ENCODE results near the gene MTCL1. TPM values are rescaled to one million over a fixed set of nuclear protein-coding genes. Genes with fewer than 3 reads are reported as not detected.

MTCL1 gene
- total and polyA plus RNA-seq, 2 donors, result 11.0 to 15.9 TPM

GRCh38 chr18:8785855-8786482 is 80.6 kb downstream of the MTCL1 start:
- Histone ChIP-seq H3K4me1 (ENCODE audit: control insufficient read depth in 2 of 2, insufficient read depth in 2 of 2, low read length in 2 of 2) (peaks cover 0 to 16% of the 10 kb centered on the region in 2 donors), H3K9me3 (ENCODE audit: control insufficient read depth in 2 of 2, insufficient read depth in 1 of 2, low read length in 1 of 2) (no peaks in the 10 kb centered on the region), H3K27me3 (ENCODE audit: control insufficient read depth in 2 of 2, insufficient read depth in 1 of 2, low read length in 1 of 2) (no peaks in the 10 kb centered on the region), H3K4me3 (ENCODE audit: low read length in 2 of 2) (no peak overlapping the region), H3K27ac (ENCODE audit: low read depth in 1 of 2, low read length in 1 of 2) (no peak overlapping the region), H3K36me3 (ENCODE audit: control insufficient read depth in 2 of 2, insufficient read depth in 2 of 2, low read length in 1 of 2) (no peaks in the 10 kb centered on the region)
- no peak for DNase-seq (ENCODE audit: low read depth in 6 of 9, low spot score in 9 of 9)
- WGBS, result 91% methylated on average over 30 of the region's 30 CpGs

GRCh38 chr18:8786483-8787370 is 81.4 kb downstream of the MTCL1 start:
- H3K36me3 ChIP-seq (ENCODE audit: control insufficient read depth in 2 of 2, insufficient read depth in 2 of 2, low read length in 1 of 2), result no peaks in the 10 kb centered on the region
- no peak for DNase-seq (ENCODE audit: low read depth in 6 of 9, low spot score in 9 of 9)
- H3K27ac ChIP-seq (ENCODE audit: low read depth in 1 of 2, low read length in 1 of 2), result peak overlapping the region in 1 of 2 donors; percentile 25
- no peak overlapping the region for H3K4me3 ChIP-seq (ENCODE audit: low read length in 2 of 2)
- H3K27me3 ChIP-seq (ENCODE audit: control insufficient read depth in 2 of 2, insufficient read depth in 1 of 2, low read length in 1 of 2), result no peaks in the 10 kb centered on the region
- H3K9me3 ChIP-seq (ENCODE audit: control insufficient read depth in 2 of 2, insufficient read depth in 1 of 2, low read length in 1 of 2), result no peaks in the 10 kb centered on the region
- H3K4me1 ChIP-seq (ENCODE audit: control insufficient read depth in 2 of 2, insufficient read depth in 2 of 2, low read length in 2 of 2), result peaks cover 0 to 16% of the 10 kb centered on the region in 2 donors
- WGBS, result 56% methylated on average over 17 of the region's 17 CpGs

GRCh38 chr18:8787371-8787670 is 82.0 kb downstream of the MTCL1 start:
- Histone ChIP-seq H3K4me3 (ENCODE audit: low read length in 2 of 2) (no peak overlapping the region), H3K36me3 (ENCODE audit: control insufficient read depth in 2 of 2, insufficient read depth in 2 of 2, low read length in 1 of 2) (no peaks in the 10 kb centered on the region), H3K27me3 (ENCODE audit: control insufficient read depth in 2 of 2, insufficient read depth in 1 of 2, low read length in 1 of 2) (no peaks in the 10 kb centered on the region), H3K27ac (ENCODE audit: low read depth in 1 of 2, low read length in 1 of 2) (no peak overlapping the region), H3K9me3 (ENCODE audit: control insufficient read depth in 2 of 2, insufficient read depth in 1 of 2, low read length in 1 of 2) (no peaks in the 10 kb centered on the region), H3K4me1 (ENCODE audit: control insufficient read depth in 2 of 2, insufficient read depth in 2 of 2, low read length in 2 of 2) (peaks cover 0 to 16% of the 10 kb centered on the region in 2 donors)
- 97% methylated on average over 6 of the region's 6 CpGs for WGBS
- no peak for DNase-seq (ENCODE audit: low read depth in 6 of 9, low spot score in 9 of 9)

GRCh38 chr18:8787794-8788193 is 82.4 kb downstream of the MTCL1 start:
- no peak overlapping the region for H3K4me3 ChIP-seq (ENCODE audit: low read length in 2 of 2)
- H3K27me3 ChIP-seq (ENCODE audit: control insufficient read depth in 2 of 2, insufficient read depth in 1 of 2, low read length in 1 of 2), result no peaks in the 10 kb centered on the region
- H3K9me3 ChIP-seq (ENCODE audit: control insufficient read depth in 2 of 2, insufficient read depth in 1 of 2, low read length in 1 of 2), result no peaks in the 10 kb centered on the region
- peaks cover 0 to 14% of the 10 kb centered on the region in 2 donors for H3K4me1 ChIP-seq (ENCODE audit: control insufficient read depth in 2 of 2, insufficient read depth in 2 of 2, low read length in 2 of 2)
- no peaks in the 10 kb centered on the region for H3K36me3 ChIP-seq (ENCODE audit: control insufficient read depth in 2 of 2, insufficient read depth in 2 of 2, low read length in 1 of 2)
- 98% methylated on average over 6 of the region's 6 CpGs for WGBS
- no peak for DNase-seq (ENCODE audit: low read depth in 6 of 9, low spot score in 9 of 9)
- no peak overlapping the region for H3K27ac ChIP-seq (ENCODE audit: low read depth in 1 of 2, low read length in 1 of 2)

- H3K4me1 ChIP-seq (ENCODE audit: control insufficient read depth in 2 of 2, insufficient read depth in 2 of 2, low read length in 2 of 2), result peaks cover 0 to 14% of the 10 kb centered on the region in 2 donors
- H3K27me3 ChIP-seq (ENCODE audit: control insufficient read depth in 2 of 2, insufficient read depth in 1 of 2, low read length in 1 of 2), result no peaks in the 10 kb centered on the region
- H3K36me3 ChIP-seq (ENCODE audit: control insufficient read depth in 2 of 2, insufficient read depth in 2 of 2, low read length in 1 of 2), result no peaks in the 10 kb centered on the region
- no peak overlapping the region for H3K27ac ChIP-seq (ENCODE audit: low read depth in 1 of 2, low read length in 1 of 2)
- H3K4me3 ChIP-seq (ENCODE audit: low read length in 2 of 2), result no peak overlapping the region
- no peak for DNase-seq (ENCODE audit: low read depth in 6 of 9, low spot score in 9 of 9)
- WGBS, result 86% methylated on average over 13 of the region's 13 CpGs
- H3K9me3 ChIP-seq (ENCODE audit: control insufficient read depth in 2 of 2, insufficient read depth in 1 of 2, low read length in 1 of 2), result no peaks in the 10 kb centered on the region
These were observed 83.4 kb downstream of the MTCL1 start for GRCh38 chr18:8788503-8789429.

GRCh38 chr18:8791171-8791651 is 85.9 kb downstream of the MTCL1 start:
- Histone ChIP-seq H3K36me3 (ENCODE audit: control insufficient read depth in 2 of 2, insufficient read depth in 2 of 2, low read length in 1 of 2) (no peaks in the 10 kb centered on the region), H3K4me3 (ENCODE audit: low read length in 2 of 2) (no peak overlapping the region), H3K27me3 (ENCODE audit: control insufficient read depth in 2 of 2, insufficient read depth in 1 of 2, low read length in 1 of 2) (no peaks in the 10 kb centered on the region), H3K4me1 (ENCODE audit: control insufficient read depth in 2 of 2, insufficient read depth in 2 of 2, low read length in 2 of 2) (peaks cover 4 to 19% of the 10 kb centered on the region in 2 donors), H3K9me3 (ENCODE audit: control insufficient read depth in 2 of 2, insufficient read depth in 1 of 2, low read length in 1 of 2) (no peaks in the 10 kb centered on the region), H3K27ac (ENCODE audit: low read depth in 1 of 2, low read length in 1 of 2) (no peak overlapping the region)
- DNase-seq (ENCODE audit: low read depth in 6 of 9, low spot score in 9 of 9), result no peak
- 95% methylated on average over 4 of the region's 4 CpGs for WGBS

- Histone ChIP-seq H3K4me1 (ENCODE audit: control insufficient read depth in 2 of 2, insufficient read depth in 2 of 2, low read length in 2 of 2) (peaks cover 4 to 14% of the 10 kb centered on the region in 2 donors), H3K27me3 (ENCODE audit: control insufficient read depth in 2 of 2, insufficient read depth in 1 of 2, low read length in 1 of 2) (no peaks in the 10 kb centered on the region), H3K27ac (ENCODE audit: low read depth in 1 of 2, low read length in 1 of 2) (no peak overlapping the region), H3K9me3 (ENCODE audit: control insufficient read depth in 2 of 2, insufficient read depth in 1 of 2, low read length in 1 of 2) (no peaks in the 10 kb centered on the region), H3K36me3 (ENCODE audit: control insufficient read depth in 2 of 2, insufficient read depth in 2 of 2, low read length in 1 of 2) (no peaks in the 10 kb centered on the region), H3K4me3 (ENCODE audit: low read length in 2 of 2) (no peak overlapping the region)
- DNase-seq (ENCODE audit: low read depth in 6 of 9, low spot score in 9 of 9), result no peak
- WGBS, result 97% methylated on average over 16 of the region's 16 CpGs
These were observed 87.4 kb downstream of the MTCL1 start for GRCh38 chr18:8792688-8793316.

GRCh38 chr18:8793445-8794155 is 88.2 kb downstream of the MTCL1 start:
- Histone ChIP-seq H3K27ac (ENCODE audit: low read depth in 1 of 2, low read length in 1 of 2) (no peak overlapping the region), H3K4me3 (ENCODE audit: low read length in 2 of 2) (no peak overlapping the region), H3K36me3 (ENCODE audit: control insufficient read depth in 2 of 2, insufficient read depth in 2 of 2, low read length in 1 of 2) (no peaks in the 10 kb centered on the region), H3K9me3 (ENCODE audit: control insufficient read depth in 2 of 2, insufficient read depth in 1 of 2, low read length in 1 of 2) (no peaks in the 10 kb centered on the region), H3K27me3 (ENCODE audit: control insufficient read depth in 2 of 2, insufficient read depth in 1 of 2, low read length in 1 of 2) (no peaks in the 10 kb centered on the region), H3K4me1 (ENCODE audit: control insufficient read depth in 2 of 2, insufficient read depth in 2 of 2, low read length in 2 of 2) (peaks cover 4 to 14% of the 10 kb centered on the region in 2 donors)
- WGBS, result 95% methylated on average over 13 of the region's 13 CpGs
- no peak for DNase-seq (ENCODE audit: low read depth in 6 of 9, low spot score in 9 of 9)

Data from thymus (tissue), 11 donors.